Right lung (tissue), 5 donors: ENCODE measurements around the gene UGT1A9. TPM values are rescaled to one million over a fixed set of nuclear protein-coding genes. Genes with fewer than 3 reads are reported as not detected.
A peak's percentile ranks its signal among the peaks of the same experiment; 100 is the strongest.

Experiments used
- DNase-seq, 2 donors: peaks; one replicate each; pipeline ENCODE4 v3.0.0-alpha.2; 2013
- polyA plus RNA-seq, 5 donors: library from polyadenylated mRNA; unstranded; fragments of 120-200 nt; gene quantifications; one replicate each; pipeline versions ENCODE4 v1.2.1 to v1.2.3, GENCODE V29; 2013; ENCODE audit warnings: inconsistent platforms in 1 of 5, low replicate concordance in 1 of 5; ENCODE audit not compliant: insufficient read length in 5 of 5, insufficient read depth in 1 of 5

Gene UGT1A9
- polyA plus RNA-seq, 5 donors, result not detected

DNA sequence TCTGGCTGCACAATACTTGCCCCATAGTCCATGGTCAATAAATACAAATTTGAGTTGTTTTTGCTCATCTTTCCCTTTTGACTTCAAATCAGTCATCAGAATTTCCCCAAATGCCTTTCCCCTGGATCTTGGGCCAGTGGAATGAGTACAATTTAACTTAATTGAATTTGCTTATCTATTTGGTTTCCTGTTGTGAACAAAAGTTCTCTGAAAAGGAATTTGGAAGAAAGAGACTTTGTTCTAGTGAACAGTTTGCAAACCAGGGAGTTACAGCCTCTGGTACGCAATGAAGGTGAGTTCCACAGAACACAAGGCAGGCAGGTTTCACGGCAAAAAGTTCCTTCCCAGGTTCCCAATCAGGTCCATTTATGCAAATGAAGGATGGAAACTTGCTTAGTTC, 87.2 kb downstream of the UGT1A9 start:
- DNase-seq, result no peak

- DNase-seq, result no peak
Measured at GRCh38 chr2:233760043-233760442, 88.3 kb downstream of the UGT1A9 start, which contains the start of gene UGT1A1. TSS of gene UGT1A1 (plus strand) at chr2:233760270. CDS start at chr2:233760288, 18 bp downstream.

DNA sequence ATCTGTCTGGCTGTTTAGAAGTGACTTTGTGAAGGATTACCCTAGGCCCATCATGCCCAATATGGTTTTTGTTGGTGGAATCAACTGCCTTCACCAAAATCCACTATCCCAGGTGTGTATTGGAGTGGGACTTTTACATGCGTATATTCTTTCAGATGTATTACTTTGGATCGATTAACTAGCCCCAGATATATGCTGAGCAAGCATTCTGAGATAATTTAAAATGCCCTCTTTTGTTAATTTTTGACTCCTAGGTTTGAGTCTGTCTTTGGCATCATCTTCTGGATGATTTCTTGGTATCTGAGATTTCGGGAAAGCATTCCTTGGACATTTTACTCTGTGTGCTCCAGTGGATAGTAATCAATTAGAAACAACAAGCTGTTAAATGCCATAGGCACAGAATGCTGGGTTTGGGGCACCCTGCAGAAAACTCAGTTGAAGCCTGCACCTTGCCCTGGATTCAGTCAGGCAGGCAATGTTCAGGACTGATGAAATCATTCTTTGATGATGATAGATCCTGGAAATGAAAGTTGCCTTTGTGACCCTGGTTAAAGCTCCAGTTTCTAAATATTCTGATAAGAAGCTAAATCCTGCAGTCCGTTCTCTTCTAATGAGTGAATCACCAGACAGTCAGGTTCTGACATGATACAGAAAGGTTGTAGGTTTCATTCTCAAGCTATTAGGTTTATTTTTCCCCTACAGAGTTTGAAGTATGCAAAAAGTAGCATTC, 89.5 kb downstream of the UGT1A9 start:
- DNase-seq, result no peak

DNA sequence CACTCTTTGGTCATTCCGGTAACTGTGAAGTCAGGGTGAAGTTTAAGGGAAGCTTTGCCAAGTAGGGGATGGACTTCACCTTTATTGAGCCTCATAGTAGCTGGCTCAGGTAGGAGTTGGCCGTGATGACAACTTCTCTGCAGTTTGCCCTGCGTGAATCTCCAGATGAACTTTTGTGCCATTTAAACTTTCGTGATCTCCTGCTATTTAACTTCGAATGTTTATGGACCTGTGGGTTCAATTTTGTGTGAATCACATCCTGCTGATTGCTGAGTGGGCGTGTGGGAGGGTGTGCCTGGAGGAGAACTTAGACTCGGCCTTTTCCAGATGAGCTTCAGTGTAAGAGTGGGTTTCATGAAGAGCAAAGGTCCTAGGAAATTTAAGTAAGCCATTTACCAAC, 92.6 kb downstream of the UGT1A9 start:
- DNase-seq, result no peak

DNA sequence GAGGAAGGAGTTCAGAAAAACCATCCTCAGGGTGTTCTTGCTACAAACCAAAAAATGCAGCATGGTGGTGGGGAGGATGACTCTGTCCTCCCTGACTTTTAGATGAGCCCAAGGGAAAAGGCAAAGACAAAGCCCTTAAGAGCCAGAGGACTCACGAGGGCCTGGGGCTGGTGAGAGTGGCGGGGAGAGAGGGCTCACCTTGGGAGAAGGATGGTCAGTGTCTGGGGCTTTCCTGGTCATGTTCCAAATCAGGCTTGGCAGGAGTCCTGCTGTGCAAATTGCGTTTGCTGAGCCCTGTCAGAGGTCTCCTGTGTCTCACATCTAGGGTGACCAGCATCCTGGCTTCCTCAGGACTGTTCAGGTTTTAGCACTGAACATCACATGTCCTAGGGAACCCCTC, 93.1 kb downstream of the UGT1A9 start:
- no peak for DNase-seq

DNA sequence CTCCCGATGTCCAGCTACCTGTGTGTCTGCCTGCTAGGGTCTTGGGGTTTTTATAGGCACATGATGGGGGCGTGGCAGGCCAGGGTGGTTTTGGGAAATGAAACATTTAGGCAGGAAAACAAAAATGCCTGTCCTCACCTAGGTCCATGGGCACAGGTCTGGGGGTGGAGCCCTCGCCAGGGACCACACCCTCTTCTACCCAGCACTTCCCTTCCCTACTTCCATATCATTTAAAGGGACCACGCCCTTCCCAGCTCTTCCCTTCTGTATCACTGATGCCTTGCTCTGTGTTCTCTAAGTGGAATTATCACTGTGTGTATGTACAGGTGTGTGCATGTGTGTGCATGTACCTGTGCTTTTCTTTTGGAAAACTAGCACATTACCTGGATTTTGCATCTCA, 94.7 kb downstream of the UGT1A9 start:
- DNase-seq, result no peak

DNA sequence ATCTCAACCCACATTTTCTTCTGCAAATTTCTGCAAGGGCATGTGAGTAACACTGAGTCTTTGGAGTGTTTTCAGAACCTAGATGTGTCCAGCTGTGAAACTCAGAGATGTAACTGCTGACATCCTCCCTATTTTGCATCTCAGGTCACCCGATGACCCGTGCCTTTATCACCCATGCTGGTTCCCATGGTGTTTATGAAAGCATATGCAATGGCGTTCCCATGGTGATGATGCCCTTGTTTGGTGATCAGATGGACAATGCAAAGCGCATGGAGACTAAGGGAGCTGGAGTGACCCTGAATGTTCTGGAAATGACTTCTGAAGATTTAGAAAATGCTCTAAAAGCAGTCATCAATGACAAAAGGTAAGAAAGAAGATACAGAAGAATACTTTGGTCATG, 96.4 kb downstream of the UGT1A9 start:
- no peak for DNase-seq

- DNase-seq, result no peak
Measured at GRCh38 chr2:233769260-233769659, 97.6 kb downstream of the UGT1A9 start.

GRCh38 chr2:233772153-233772552, 100.5 kb downstream of the UGT1A9 start:
- DNase-seq, result no peak

GRCh38 chr2:233772583-233772982, 100.9 kb downstream of the UGT1A9 start:
- DNase-seq, result no peak

DNA sequence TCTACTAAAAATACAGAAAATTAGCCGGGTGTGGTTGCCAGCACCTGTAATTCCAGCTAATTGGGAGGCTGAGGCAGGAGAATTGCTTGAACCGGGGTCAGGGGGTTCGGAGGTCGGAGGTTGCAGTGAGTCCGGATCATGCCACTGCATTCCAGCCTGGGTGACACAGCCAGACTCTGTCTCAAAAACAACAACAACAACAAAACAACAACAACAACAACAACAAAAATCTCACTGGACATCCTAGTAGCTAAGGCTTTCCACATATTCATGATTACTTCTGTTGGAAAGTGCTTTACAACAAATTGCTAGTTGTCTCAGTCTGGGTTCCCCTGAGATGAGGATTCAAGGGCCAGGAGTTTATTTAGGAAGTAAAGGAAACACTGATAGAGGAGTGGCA, 102.2 kb downstream of the UGT1A9 start:
- no peak for DNase-seq

DNA sequence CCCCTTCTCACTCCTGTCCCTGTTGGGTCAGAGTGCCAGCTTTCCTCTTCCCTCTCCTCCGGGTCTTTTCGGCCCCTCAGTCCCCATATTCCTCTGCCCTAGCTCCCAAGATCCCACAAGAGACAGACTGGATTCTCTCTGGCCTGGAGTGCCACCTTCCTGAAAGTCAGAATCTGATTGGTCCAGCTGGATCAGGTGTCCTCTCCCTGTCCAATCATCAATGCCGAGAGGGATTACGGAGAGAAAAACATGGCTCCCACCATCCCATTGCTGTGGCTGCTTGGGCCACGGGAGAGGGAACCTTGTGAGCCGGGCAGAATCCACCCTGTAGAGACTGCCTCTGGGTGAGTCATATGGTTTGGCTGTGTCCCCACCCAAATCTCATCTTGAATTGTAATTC, 103.7 kb downstream of the UGT1A9 start:
- DNase-seq, result no peak

- no peak for DNase-seq
Measured at GRCh38 chr2:233778030-233778429, 106.3 kb downstream of the UGT1A9 start, which contains the start of gene MROH2A. TSS of gene MROH2A (plus strand) at chr2:233778330. CDS start at chr2:233779359, 1,029 bp downstream.

- no peak for DNase-seq
Measured at GRCh38 chr2:233779722-233780121, 108.0 kb downstream of the UGT1A9 start.

- no peak for DNase-seq
Measured at GRCh38 chr2:233780771-233781170, 109.1 kb downstream of the UGT1A9 start.

- no peak for DNase-seq
Measured at GRCh38 chr2:233789554-233789953, 117.9 kb downstream of the UGT1A9 start.

DNA sequence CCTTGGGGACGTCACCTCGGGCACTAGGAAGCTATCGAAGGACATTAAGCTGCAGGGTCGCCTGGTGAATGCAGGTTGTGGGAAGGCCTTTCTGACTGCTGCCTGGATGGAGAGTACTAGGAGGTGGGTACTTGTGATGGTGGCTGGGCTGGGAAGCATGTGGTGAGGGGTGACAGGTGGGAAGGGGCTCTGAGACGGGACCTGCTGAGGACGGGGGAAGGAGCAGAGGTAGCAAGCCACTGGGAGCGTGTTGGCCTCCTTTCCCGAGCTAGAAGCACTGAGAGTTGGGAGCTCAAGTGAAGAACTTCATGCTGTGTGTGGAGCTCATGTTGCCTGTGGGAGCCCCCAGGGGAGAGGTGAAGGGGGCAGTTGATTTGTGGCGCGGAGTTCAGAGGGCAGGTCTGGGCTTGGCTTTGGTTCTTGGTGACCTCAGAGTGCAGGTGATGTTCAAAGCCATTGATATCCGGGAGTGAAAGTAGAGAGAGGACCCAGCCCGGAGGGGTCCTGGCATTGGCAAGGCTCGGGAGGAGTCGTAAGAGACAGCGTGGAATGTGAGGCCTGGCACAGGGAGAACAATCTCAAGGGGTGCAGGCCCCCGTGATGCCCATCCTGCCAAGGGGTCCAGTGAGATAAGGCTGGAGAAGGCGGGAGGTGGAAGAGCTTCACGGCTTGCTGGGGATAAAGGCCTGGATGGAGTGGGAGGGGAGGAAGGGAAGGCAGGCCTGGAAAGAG, 119.6 kb downstream of the UGT1A9 start:
- DNase-seq, result no peak

DNA sequence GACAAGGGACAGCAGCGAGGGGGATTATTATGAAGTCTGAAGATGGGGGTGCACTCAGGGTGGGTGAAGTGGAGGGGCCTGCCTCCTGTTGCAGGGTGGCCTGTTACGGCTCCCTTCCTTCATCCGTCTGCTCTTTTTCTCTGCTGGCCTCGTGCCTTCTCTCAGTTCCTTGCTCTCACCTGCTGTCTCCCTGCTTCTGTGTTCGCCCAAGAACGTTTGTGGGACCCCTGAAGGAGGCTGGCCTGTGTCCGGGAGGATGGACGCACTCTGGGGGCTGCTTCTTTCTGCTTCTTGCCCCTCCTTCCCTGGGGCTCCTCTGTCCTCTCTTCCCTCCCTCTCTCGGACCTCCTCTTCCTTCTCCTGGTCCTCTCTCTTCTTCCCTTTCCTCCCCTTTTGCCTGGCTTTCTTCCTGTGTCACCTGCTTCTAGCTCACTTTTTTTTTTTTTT, 120.2 kb downstream of the UGT1A9 start:
- DNase-seq, result no peak

DNA sequence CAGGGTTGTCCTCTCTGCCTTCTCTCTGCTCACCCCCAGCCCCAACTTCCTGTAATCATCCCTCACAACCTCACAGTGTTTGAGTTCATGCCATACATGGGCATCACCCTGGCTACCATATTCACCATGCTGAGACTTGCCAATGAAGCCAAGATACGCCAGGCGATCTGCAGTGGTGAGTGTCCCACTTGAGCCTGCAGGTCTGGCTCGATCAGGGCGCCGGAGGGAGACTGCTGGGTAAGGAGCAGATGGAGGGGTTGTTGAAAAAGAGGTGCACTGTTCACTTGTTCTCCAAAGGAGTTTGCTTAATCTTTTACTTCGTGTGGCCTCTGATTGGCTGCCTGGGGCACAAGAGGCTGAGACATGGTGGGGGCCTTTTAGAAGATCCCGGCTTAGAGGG, 121.0 kb downstream of the UGT1A9 start:
- DNase-seq, result no peak

DNA sequence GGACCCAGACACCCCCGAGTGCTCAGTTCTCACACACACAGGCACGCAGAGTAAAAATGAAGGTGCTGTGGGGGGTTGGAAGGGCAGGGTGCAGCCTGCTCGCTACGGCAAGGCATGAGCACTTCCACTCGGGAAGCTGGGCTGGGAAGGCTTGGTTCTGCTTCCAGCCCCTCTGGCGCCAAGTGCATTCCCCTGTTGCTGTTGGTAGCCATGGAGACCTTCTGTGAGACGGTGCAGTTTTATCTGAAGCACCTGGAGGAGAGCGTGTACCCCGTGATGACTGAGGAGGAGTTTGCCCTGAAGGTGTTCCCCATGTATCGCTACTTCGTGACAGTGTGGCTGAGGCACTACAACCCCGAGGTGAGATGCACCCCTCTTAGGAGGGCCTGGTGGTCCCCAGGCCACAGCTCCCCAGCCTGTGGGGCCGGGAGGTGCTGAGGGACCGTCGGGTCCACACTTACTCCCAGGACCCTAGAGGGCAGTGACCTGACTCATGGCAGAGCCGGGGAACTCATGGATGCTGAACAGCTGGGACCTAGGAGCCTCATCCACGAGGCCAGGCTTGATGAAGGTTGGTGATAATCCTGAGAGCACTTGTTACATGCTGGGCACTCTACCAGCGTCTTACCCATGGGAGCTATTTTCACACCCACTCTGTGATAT, 121.9 kb downstream of the UGT1A9 start:
- DNase-seq, result peak; percentile 25 to 26

DNA sequence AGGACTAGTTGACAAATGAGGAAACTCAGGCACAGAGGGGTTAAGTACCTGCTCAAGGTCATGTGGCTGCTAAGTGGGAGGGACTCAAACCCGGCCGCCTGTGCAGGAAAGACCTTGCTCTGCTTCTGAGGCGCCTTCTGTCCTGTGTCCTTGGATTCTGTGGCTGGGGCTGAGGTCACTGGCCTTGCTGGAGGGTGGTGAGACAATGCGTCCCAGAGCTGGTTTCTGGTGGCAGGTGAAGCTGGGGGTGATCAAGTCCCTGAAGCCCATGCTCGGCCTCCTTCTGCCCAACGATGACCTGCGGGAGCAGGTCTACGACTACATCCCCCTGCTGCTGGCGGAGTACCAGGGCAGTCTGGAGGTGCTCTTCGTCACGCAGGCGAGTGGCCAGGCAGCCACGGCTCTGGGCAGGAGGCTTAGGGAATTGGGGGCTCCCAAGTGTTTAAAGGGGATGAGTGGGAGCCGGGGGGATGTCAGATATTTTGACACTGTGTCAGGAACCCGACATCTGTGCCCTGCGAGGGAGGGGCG, 122.5 kb downstream of the UGT1A9 start:
- no peak for DNase-seq

DNA sequence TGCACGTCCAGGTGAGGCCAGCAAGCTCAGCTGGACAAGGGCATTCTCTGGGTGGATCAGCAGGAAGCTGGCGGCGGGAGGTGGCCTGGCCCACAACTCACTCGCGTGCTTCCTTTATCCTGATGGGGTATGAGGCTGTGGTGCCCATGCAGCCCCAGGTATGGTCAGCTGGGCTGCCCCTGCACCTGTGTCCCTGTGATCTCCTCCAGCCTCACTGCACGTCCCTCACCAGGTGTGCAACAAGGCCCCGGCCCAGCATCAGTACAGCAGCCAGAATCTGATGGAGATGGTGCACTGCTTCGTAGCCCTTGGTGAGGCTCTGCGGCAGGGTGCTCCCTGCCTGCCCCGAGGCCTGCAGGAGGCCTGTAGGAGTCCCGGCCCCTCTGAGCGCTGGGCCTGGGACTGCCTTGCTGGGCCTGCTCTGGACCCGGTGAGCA, 124.1 kb downstream of the UGT1A9 start:
- no peak for DNase-seq
